Stimulated activated CD8-positive, alpha-beta memory T cell treated with anti-CD3 and anti-CD28 coated beads, Interleukin-2, amount 100 ng/mL, for 1 hour (primary cell): ENCODE results near the gene CERT1.

Experiments
- DNase-seq, 2 donors: peaks; one replicate each; pipeline ENCODE4 v3.0.0-alpha.2; 2020; ENCODE audit warnings: low read depth in 2 of 2

The CERT1 gene

GRCh38 chr5:75405296-75405695 lies 106.1 kb downstream of the CERT1 start:
- DNase-seq: no peak

- DNase-seq: no peak
Observed at GRCh38 chr5:75395277-75395676, 116.2 kb downstream of the CERT1 start.

- no peak for DNase-seq
Observed at GRCh38 chr5:75389430-75389829, 122.0 kb downstream of the CERT1 start.

GRCh38 chr5:75387806-75388205 lies 123.6 kb downstream of the CERT1 start:
- DNase-seq: no peak

GRCh38 chr5:75384218-75384617 lies 127.2 kb downstream of the CERT1 start:
- no peak for DNase-seq

- DNase-seq: no peak
Observed at GRCh38 chr5:75381456-75381855, 130.0 kb downstream of the CERT1 start.

GRCh38 chr5:75380099-75380498 lies 131.3 kb downstream of the CERT1 start:
- DNase-seq: no peak

GRCh38 chr5:75375414-75375813 lies 136.0 kb downstream of the CERT1 start:
- no peak for DNase-seq

- DNase-seq: no peak
Observed at GRCh38 chr5:75374394-75374814, 137.0 kb downstream of the CERT1 start.

- DNase-seq: no peak
Observed at GRCh38 chr5:75373862-75374261, 137.6 kb downstream of the CERT1 start.

- DNase-seq: no peak
Observed at GRCh38 chr5:75368391-75368790, 143.0 kb downstream of the CERT1 start.

GRCh38 chr5:75367401-75367800 lies 144.0 kb downstream of the CERT1 start:
- no peak for DNase-seq

GRCh38 chr5:75366787-75367186 lies 144.6 kb downstream of the CERT1 start:
- DNase-seq: no peak

- no peak for DNase-seq
Observed at GRCh38 chr5:75365740-75366139, 145.7 kb downstream of the CERT1 start.

- DNase-seq: no peak
Observed at GRCh38 chr5:75364571-75365280, 146.7 kb downstream of the CERT1 start.

GRCh38 chr5:75363726-75364495 lies 147.5 kb downstream of the CERT1 start:
- DNase-seq: no peak

- no peak for DNase-seq
Observed at GRCh38 chr5:75363111-75363510, 148.3 kb downstream of the CERT1 start.

- no peak for DNase-seq
Observed at GRCh38 chr5:75362474-75362975, 148.9 kb downstream of the CERT1 start.

- DNase-seq: no peak
Observed at GRCh38 chr5:75361310-75361709, 150.1 kb downstream of the CERT1 start.

GRCh38 chr5:75358117-75358516 lies 153.3 kb downstream of the CERT1 start:
- no peak for DNase-seq

GRCh38 chr5:75356719-75357118 lies 154.7 kb downstream of the CERT1 start:
- DNase-seq: no peak

- DNase-seq: no peak
Observed at GRCh38 chr5:75355236-75355635, 156.2 kb downstream of the CERT1 start.
